Endothelial cell (in vitro differentiated cells): ENCODE measurements around the gene MDN1. TPM values are rescaled to one million over a fixed set of nuclear protein-coding genes. Genes with fewer than 3 reads are reported as not detected.

Experiments used
- DNase-seq: peaks from one replicate; pipeline ENCODE4 v3.0.0; 2021; ENCODE audit warnings: low spot score
- H3K27ac Mint-ChIP-seq: one replicate; pipeline ENCODE4 v1.8.0; 2021; ENCODE audit warnings: mixed read lengths, inconsistent platforms; ENCODE audit not compliant: unreplicated experiment
- H3K27me3 Mint-ChIP-seq: one replicate; pipeline ENCODE4 v1.8.0; 2021; ENCODE audit warnings: mild to moderate bottlenecking, moderate library complexity, mixed read lengths, inconsistent platforms; ENCODE audit not compliant: unreplicated experiment
- H3K36me3 Mint-ChIP-seq: one replicate; pipeline ENCODE4 v1.8.0; 2021; ENCODE audit warnings: mild to moderate bottlenecking, low read depth, mixed read lengths, inconsistent platforms; ENCODE audit not compliant: unreplicated experiment
- H3K4me1 Mint-ChIP-seq: one replicate; pipeline ENCODE4 v1.8.0; 2021; ENCODE audit warnings: mild to moderate bottlenecking, mixed read lengths, inconsistent platforms; ENCODE audit not compliant: unreplicated experiment
- H3K4me3 Mint-ChIP-seq: one replicate; pipeline ENCODE4 v1.8.0; 2021; ENCODE audit warnings: mild to moderate bottlenecking, mixed read lengths, inconsistent platforms; ENCODE audit not compliant: unreplicated experiment
- H3K9me3 Mint-ChIP-seq: one replicate; pipeline ENCODE4 v1.8.0; 2021; ENCODE audit warnings: mixed read lengths, inconsistent platforms; ENCODE audit not compliant: unreplicated experiment
- CTCF ChIP-seq: fragments of 200-600 bp; sonication (generic); IDR thresholded peaks from one replicate; pipeline ENCODE4 v1.5.0; 2021; ENCODE audit warnings: antibody characterized with exemption; ENCODE audit not compliant: unreplicated experiment
- total RNA-seq: library from RNA; stranded (reverse); fragmentation: NEBNext Ultra II Directional; extraction: Animal tissue kit (Norgen Biotek cat#: 25700); gene quantifications from one replicate; pipeline ENCODE4 v1.2.1, GENCODE V29; 2021; ENCODE audit not compliant: unreplicated experiment

MDN1 gene
- total RNA-seq, 1 donor from 2014 or later = 70.0 TPM

GRCh38 chr6:89685311-89685710 lies 134.3 kb downstream of the MDN1 start:
- peak overlapping the region; percentile 18 for H3K4me3 Mint-ChIP-seq
- H3K36me3 Mint-ChIP-seq = peaks cover 40% of the 10 kb centered on the region
- H3K27me3 Mint-ChIP-seq = peaks cover 3% of the 10 kb centered on the region
- no peak for DNase-seq
- no peak for TF ChIP-seq CTCF
- H3K4me1 Mint-ChIP-seq = peaks cover 30% of the 10 kb centered on the region
- no peak overlapping the region for H3K27ac Mint-ChIP-seq
- H3K9me3 Mint-ChIP-seq = no peaks in the 10 kb centered on the region

GRCh38 chr6:89682991-89683390 lies 136.6 kb downstream of the MDN1 start:
- H3K27me3 Mint-ChIP-seq = peaks cover 3% of the 10 kb centered on the region
- no peak overlapping the region for H3K4me3 Mint-ChIP-seq
- H3K9me3 Mint-ChIP-seq = no peaks in the 10 kb centered on the region
- no peak for TF ChIP-seq CTCF
- H3K27ac Mint-ChIP-seq = no peak overlapping the region
- H3K36me3 Mint-ChIP-seq = peaks cover 55% of the 10 kb centered on the region
- no peak for DNase-seq
- H3K4me1 Mint-ChIP-seq = peaks cover 11% of the 10 kb centered on the region

- peaks cover 51% of the 10 kb centered on the region for H3K36me3 Mint-ChIP-seq
- H3K9me3 Mint-ChIP-seq = no peaks in the 10 kb centered on the region
- DNase-seq = no peak
- peak overlapping the region; percentile 71 for H3K4me3 Mint-ChIP-seq
- peaks cover 1% of the 10 kb centered on the region for H3K4me1 Mint-ChIP-seq
- peaks cover 3% of the 10 kb centered on the region for H3K27me3 Mint-ChIP-seq
- H3K27ac Mint-ChIP-seq = no peak overlapping the region
- no peak for TF ChIP-seq CTCF
These were observed 137.5 kb downstream of the MDN1 start for GRCh38 chr6:89681983-89682564.

GRCh38 chr6:89680551-89680950 lies 139.0 kb downstream of the MDN1 start:
- Mint-ChIP-seq H3K9me3 (no peaks in the 10 kb centered on the region), H3K36me3 (peaks cover 57% of the 10 kb centered on the region), H3K27me3 (no peaks in the 10 kb centered on the region), H3K4me1 (no peaks in the 10 kb centered on the region), H3K27ac (no peak overlapping the region), H3K4me3 (no peak overlapping the region)
- no peak for DNase-seq
- TF ChIP-seq CTCF = no peak

GRCh38 chr6:89680150-89680549 lies 139.4 kb downstream of the MDN1 start:
- H3K27ac Mint-ChIP-seq = no peak overlapping the region
- peaks cover 58% of the 10 kb centered on the region for H3K36me3 Mint-ChIP-seq
- no peak for DNase-seq
- TF ChIP-seq CTCF = no peak
- H3K27me3 Mint-ChIP-seq = no peaks in the 10 kb centered on the region
- no peaks in the 10 kb centered on the region for H3K9me3 Mint-ChIP-seq
- H3K4me1 Mint-ChIP-seq = no peaks in the 10 kb centered on the region
- H3K4me3 Mint-ChIP-seq = no peak overlapping the region
